ENCODE data around the gene MCM3.

GRCh38 chr6:52261229-52261628 is 23.3 kb downstream of the MCM3 start:
- no peak for TF ChIP-seq POLR2AphosphoS5 (IDR thresholded peaks at IDR 0.05; ENCODE audit: low read depth, low read length)
- no peak for TF ChIP-seq CTCF (IDR thresholded peaks at IDR 0.05)
- TF ChIP-seq TCF7L2 (IDR thresholded peaks at IDR 0.05; ENCODE audit: low read depth, low read length) = no peak
- TF ChIP-seq REST (IDR thresholded peaks at IDR 0.05; ENCODE audit: insufficient read depth in 1 of 2, low read depth in 2 of 2, low read length in 1 of 2) = no peak
- no peak for TF ChIP-seq SIN3A (IDR thresholded peaks at IDR 0.05; ENCODE audit: borderline replicate concordance, insufficient read depth, low read depth, low read length)

Measured in Panc1 (cell line).